GM19035 (cell line): ENCODE measurements around the gene PGRMC2.

Experiments
- ATAC-seq: cut with Tn5 transposase; IDR thresholded peaks from one replicate; pipeline ENCODE4 v1.9.1; 2021; ENCODE audit not compliant: unreplicated experiment

The PGRMC2 gene, protein sequence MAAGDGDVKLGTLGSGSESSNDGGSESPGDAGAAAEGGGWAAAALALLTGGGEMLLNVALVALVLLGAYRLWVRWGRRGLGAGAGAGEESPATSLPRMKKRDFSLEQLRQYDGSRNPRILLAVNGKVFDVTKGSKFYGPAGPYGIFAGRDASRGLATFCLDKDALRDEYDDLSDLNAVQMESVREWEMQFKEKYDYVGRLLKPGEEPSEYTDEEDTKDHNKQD

DNA sequence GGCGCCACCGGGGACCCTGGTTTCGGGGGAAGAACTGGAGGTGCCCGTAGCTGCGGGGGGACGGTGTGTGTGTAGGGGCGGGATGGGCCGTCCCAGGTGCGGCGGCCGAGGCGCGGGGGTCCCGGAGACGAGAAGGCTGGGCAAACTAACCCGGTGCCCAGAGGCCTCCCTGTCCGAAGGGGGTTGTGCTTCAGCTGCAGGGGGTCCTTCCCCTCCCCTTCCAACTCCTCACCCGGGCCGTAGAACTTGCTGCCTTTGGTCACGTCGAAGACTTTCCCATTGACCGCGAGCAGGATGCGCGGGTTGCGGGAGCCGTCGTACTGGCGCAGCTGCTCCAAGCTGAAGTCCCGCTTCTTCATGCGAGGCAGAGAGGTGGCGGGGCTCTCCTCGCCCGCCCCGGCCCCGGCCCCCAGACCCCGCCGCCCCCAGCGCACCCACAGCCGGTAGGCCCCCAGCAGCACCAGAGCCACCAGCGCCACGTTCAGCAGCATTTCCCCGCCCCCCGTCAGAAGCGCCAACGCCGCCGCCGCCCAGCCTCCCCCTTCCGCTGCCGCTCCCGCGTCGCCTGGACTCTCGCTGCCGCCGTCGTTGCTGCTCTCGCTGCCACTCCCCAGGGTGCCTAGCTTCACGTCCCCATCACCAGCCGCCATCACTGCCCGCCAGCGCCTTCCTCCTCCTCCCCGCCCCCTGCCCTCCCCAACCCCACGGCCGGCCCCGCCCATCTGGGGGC, at the start of gene PGRMC2:
TSS of gene PGRMC2 (minus strand) at position 673 of the 730 bp plus-strand sequence. CDS start at position 650, 23 bp downstream.
- ATAC-seq, result peak; percentile 16

DNA sequence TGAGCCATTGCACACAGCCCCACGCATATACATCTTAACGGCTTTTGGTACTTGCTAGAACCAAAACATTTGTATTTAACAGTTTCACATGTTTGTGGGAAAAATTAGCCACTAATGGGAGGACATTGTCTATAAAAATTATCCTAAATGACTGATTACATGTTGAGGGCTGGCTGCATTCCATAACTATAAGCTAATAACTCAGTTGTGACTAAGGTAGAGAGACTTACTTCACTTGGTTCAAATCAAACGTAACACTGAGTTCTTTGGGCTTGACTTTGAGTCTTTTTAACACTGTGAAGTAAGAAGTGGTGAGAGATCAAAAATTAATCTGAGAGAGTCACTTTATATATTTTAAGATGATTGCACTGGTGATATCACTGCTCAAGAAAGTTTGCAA, 47.9 kb upstream of the PGRMC2 start:
- no peak for ATAC-seq

DNA sequence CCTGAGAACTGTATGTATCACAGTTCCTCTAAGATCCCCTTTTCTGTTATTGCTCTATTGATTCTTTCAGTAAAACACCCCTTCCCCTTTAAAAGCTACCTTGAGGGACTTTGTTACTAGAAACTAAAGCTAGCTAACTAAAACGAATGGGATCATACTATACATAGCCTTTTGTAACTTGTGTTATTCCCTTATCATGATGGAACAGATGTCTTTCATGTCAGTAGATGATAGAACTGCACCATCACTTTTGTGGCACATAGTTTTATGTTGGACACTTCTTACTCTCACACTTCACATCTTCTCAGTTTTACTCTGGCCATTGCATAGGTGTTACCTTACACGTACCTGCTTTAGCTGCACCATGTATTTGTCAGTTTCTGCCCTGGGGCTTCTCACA, 46.6 kb upstream of the PGRMC2 start:
- ATAC-seq, result no peak

DNA sequence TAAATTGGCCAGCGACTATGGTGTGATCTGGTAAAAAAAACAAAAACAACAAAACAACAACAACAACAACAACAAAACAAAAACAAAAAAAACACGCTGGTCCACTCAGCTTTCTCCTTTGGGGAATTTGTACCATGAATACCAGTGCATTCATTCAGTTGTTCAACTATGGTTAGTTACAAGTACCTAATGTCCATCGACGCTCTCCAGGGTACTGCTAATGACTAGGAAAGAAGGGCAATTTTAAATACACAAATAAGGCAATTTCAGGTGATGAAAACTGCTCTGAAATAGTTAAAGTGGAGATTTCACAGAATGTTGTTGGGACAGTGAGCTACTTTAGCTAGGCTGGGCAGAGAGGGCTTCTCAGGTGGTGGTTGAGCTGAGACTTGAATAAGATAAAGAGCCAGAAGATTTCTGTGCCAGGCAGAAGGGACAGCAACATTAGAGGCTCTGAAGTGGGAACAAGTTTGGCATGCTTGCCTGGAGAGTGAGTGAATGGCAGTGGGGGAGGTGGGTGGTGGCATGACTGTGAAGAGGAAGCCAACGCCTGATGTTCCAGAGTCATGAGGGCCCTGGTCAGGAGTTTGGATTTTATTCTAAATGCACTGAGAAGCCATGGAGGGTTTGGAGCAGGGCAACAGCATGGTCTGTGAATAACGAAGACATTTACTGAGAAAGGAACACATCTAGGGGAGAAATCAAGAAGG, 45.9 kb upstream of the PGRMC2 start:
- no peak for ATAC-seq

DNA sequence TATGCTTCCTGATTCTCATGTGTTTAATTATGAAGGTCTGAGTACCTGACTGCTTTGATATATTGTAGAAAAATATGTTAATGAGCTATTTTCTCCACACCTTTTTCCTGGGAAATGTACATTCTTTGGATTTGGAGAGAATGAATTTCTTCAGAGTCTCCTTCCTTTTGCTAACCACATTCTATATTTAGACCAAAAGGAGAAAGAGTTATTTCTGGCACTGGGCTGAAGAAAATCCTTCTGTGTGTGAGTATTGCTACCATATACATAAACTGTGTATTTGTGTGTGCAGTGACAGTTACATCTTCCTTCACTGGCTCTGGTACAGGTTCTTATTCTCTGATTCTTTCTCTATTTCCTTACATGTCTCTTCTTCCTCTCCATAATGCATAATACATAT, 44.5 kb upstream of the PGRMC2 start:
- ATAC-seq, result no peak

DNA sequence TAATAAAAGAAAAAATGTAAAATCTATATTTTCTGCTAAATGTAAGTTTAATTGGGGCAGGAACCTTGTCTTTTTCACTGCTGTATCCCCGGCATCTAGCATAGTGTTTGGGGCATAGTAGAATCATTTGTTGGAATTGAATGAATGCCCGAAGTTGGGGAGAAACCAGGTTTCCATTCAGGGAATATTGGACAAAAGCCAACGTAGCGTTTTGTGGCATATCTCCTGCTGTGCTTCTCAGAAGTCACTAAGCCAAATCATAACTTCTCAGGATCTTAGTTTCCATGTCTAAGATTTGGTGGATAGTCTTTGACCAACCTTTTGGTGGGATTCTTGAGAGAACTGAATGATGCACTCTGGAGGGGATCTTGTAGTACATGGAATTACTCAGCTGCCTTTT, 42.0 kb upstream of the PGRMC2 start:
- no peak for ATAC-seq

DNA sequence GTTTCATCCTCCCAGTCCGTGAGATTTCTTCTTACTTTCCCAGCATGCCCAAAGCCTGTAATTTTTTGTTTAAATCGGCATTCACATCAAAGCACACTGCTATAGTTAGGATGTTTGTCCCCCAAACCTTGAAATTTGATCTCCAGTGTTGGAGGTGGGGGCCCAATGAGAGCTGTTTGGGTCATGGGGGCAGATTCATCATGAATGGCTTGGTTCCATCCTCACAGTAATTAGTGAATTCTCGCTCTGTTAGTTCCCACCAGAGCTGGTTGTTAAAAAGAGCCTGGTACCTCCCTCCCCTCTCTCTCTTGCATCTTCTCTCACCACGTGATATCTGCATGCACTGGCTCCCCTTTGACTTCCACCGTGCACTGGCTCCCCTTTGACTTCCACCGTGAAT, 40.5 kb upstream of the PGRMC2 start:
- no peak for ATAC-seq

DNA sequence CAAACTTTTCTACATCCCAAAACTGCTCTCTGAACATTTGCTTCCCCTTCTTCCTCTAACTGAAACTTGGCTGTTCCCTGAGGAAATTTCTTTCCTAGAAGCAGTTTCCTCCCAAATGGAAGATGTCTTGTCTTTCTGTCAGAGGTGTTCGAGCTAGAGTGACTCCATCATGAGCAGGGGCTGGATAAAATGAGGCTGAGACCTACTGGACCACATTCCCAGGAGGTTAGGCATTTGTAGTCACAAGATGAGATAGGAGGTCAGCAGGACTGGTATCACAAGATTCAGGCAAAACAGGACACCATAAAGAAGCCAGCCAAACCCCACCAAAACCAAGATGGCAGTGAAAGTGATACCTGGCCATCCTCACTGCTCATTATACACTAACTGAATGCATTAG, 35.8 kb upstream of the PGRMC2 start:
- ATAC-seq, result no peak

DNA sequence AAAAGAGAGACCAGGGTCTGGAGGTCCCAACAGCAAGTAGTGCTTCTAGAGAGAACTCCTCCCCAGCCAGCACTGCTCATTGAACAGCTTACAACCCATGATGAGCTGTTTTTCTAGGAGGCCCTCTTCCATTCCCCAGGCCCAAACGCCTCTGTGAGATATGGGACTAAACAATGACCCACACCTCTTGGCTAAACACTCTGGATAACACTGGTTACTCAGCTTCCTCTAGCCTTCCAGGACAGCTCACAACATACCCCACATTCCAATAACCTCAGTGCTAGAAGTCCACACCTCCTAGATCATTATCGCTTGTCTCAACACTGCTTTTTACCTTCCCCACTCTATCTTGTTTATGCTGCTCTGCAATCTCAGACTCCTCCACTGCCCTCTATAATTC, 35.4 kb upstream of the PGRMC2 start:
- no peak for ATAC-seq

DNA sequence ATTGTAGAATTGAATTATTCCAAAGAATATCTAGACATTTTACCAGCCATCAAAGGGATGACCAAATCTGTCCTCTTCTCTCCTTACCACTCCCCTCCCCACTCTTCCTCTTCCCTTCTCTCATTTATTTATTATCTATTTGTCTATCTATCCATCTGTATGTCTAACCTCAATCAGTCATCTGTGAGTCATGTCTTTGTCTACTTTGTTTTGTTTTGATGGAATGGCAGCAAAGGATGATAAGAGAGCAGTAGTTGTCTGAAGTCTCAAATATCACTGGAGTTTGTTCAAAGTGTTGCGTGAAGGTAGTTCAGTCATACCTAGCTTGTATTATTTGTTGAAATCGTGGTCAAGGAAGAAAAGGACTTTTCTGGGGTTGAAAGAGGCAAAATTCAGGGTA, 34.7 kb upstream of the PGRMC2 start:
- no peak for ATAC-seq

DNA sequence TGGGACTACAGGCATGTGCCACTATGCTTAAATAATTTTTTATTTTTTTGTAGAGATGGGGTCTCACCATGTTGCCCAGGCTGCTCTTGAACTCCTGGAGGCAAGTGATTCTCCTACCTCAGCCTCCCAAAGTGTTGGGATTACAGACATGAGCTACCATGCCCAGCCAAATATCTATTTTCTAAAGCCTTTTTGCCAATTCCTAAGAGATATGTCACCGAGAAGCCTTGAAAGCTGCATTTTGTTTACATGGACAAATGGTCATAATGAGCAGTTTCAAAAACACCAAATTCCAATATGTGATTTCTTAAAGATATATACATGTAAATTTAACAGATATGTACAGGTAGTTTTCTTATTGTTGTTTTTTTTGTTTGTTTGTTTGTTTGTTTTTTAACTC, 33.0 kb upstream of the PGRMC2 start:
- no peak for ATAC-seq

DNA sequence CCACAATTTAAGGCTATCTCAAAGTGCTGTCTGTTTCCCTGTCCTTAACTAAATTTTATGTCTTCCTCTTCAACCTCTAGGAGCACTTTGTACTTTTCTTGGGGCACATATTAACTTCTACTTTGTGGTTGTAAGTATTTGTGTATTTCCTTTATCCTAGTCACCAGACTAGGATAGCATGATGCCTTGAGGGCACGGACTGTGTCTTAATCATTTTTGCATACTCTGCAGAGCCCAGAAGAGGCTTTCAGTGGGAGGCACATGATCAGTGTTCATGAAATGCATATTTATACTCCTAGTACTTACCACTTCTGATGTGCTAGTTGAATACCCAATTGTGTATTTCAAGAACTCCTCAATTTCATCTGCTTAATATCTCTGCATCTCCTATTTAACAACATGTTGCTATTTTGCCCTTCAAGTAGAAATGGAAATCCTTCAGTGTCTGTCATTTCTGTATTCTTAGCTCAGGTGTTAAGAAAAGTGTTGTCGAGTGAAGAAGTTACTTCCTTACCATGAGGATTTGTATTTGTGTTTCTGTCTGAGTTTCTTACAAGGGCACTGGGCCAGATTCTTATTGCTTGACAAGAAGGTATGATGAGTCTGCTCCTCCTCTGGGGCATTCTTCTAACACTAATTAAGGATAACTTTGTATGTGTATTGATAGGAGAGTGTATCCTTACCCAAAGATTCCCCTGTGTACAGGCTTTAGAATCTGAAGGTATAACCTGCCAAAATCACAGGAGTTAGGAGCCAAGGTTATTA, 28.3 kb upstream of the PGRMC2 start:
- ATAC-seq, result no peak

DNA sequence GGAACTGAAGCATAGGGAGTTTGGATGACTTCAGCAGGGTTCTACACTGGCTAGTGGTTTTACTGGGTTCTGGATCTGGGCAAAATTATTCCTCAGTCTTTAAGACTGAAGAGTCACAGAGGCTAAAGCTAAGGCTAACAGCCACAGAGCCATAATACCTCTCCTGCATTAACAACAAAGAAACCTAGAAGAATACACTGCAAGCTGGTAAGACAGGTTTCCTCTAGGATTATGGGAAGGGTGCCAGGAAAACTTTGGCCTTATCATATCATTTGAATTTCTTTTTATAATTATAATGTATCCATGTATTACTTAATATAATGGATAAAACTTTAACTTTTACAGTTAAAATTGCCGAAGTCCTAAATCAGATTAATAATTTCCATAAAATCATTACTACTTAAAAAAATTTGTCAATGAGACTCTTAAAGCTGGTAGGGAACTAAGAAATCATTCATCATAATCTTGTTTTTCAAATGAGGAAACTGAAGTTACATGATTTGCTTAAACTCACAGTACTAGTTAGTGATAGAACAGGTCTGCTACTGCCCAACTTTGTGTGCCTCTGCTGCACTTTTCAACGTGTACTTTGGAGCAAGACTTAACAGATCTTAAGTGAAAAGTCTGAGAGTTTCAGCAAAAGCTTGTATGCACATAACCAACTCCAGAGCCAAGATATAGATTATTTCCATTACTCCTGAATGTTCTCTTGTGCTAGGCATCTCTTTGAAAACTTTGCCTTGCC, 24.2 kb upstream of the PGRMC2 start:
- no peak for ATAC-seq

DNA sequence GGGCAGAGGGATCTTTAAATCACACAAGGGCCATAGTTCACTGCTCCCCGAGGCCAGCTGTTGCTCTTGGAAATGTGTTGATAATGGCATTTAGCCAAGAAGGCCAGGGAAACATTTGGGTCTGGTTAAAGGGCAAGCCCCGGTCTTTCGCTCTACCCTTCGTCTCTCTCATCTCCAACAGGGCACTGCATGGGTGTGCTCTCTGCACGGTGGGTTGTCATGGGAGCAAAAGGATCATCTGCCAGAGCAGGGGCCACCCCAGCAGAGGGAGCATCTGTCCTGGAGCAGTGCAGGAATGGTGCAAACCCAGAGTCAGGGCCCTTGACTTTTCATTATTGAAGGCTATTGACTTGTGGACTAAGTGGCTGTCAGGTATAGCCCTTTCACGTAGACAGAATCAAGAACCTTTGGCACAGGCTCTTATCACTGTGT, 22.7 kb upstream of the PGRMC2 start:
- ATAC-seq, result no peak

DNA sequence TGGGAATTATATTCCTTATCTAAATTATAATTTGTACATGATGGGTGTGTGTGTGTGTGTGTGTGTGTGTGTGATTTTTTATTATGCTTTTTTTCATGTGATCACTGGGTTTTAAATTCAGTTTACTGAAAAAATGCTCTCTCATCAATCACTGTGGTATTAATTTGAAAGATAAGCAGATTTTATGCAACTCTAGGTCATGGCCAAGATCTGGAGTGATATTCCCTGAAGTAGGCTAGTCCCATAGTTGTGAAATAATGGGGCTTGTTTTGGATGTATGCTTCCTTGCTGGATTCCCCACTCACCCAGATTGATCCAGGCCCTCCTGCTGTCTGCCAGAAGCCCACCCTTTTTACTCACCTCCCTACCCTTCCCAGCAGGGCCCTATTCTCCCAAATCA, 22.0 kb upstream of the PGRMC2 start:
- no peak for ATAC-seq

DNA sequence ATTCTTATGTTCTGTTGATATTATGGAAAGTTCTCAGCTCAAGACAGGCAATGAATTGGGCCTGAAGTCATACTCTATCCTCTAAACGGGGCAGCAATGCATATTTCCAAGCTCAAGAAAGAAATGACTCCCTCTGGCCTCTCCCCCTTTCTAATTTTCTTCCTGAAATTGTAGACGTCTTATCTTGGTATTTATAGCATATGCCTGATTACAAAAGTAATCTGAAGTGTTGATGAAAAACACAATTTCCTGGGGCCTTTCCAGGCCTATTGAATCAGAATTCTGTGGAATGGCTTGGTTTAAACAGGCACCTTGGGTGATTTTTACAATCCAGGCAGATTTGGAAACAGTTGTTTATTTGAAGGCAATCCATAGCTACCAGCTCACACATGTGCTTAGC, 21.4 kb upstream of the PGRMC2 start:
- ATAC-seq, result no peak

DNA sequence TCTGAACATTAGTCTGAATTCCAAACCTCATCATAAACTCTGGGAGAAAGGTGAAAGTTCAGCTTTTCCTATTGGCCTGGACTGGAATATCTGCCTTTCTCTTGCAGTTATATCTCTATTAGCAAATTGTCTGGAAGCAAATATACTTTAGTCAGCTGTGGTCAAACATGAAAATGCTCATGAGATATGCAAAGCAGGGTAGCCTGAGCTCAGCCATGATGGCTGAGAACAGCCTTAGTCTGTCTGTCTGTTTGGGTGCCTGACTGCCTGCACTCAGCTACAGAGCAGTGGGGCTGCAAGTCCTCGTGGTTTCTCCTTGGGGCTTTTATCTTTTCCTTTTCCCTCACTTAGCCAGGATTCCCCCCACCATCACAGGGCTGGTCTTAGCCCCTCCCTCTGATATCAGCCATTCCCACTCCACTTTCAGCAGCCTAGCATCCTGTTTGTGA, 19.5 kb upstream of the PGRMC2 start:
- ATAC-seq, result peak; percentile 83

DNA sequence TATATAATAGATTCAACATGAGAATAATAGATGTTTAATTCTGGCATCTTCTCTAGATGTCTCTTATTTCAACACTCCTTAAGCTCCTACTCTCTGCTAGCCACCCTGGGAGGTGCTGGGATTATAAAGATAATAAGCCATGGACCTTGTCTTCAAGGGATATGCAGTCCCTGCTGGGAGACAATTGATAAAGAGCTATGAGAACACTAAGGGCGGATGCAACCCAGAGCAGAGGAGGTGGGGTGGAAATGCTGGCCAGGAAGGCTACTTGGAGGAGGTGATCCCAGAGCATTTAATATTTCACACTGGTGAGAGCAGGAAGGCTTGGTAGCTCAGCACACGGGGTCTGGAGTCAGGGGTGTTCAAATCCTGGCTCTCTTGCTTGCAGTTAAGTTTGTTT, 18.3 kb upstream of the PGRMC2 start:
- ATAC-seq, result no peak

DNA sequence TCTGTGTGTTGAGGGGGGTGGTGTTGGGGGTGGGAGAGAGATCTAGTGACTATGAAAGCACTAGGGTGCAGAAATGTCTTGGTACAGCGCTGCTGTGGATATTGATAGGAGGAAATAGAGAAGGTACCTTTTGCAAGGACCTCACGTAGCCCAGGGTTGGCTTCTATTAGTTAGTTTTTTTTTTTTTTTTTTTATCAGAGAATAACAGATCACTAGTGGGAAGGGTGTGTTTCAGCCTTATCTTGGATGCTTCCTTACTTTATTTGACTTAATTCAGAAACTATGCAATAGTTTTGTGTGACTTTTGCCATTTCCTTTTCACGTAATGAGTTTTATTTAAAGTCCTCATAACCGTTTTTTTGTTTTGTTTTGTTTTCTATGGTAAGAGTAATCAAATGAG, 16.4 kb upstream of the PGRMC2 start:
- no peak for ATAC-seq

DNA sequence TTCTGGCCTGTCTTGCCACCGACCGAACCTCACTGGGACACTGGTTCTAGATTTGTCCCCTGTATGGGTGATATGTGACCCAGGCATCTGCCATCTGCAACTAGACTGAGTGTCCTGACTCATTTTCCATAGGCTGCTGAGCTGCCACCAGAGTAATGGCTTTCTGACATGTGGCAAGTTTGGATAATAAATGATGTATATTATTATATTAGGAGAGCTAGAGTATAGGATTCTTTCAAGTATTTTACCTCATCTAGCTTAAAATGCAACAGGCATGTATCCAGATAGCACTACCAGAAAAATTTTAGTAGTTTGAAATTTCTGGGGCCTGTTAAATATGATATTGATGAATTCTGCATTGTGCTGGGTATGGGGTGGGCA, 15.8 kb upstream of the PGRMC2 start:
- no peak for ATAC-seq

DNA sequence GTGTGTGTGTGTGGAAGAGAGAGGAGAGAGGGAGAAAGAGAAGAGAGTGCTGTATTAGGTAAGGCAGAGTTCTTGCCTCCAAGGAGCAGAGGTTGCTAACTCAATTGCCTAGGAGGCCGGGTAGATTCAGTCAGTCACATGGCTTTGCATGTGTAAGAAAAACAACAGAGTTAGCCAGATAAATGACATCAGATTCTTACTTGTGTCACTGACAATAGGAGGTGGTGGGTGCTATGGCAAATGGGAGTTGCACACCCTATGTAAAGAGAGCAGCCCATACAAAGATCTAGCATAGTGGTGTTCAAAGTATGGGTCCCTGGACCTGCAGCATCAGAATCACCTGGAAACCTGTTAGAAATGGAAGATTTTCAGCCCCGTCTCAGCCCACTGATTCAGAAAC, 14.4 kb upstream of the PGRMC2 start:
- ATAC-seq, result no peak
